WERI-Rb-1 (cell line): ENCODE measurements around the gene INSIG2.

Source experiments
- DNase-seq: peaks from one replicate; pipeline ENCODE4 v3.0.0-alpha.2; 2020
- H3K27ac ChIP-seq: fragments of 250-450 bp; sonication (Bioruptor Pico); 2 replicates; pipeline ENCODE4 v1.5.1; 2020; ENCODE audit warnings: mild to moderate bottlenecking, moderate library complexity
- H3K27me3 ChIP-seq: fragments of 250-450 bp; sonication (Bioruptor Pico); 2 replicates; pipeline ENCODE4 v1.5.1; 2021; ENCODE audit warnings: mild to moderate bottlenecking, low read depth, moderate library complexity; ENCODE audit not compliant: insufficient read depth, severe bottlenecking
- H3K36me3 ChIP-seq: fragments of 250-450 bp; sonication (Bioruptor Pico); 2 replicates; pipeline ENCODE4 v1.5.1; 2020; ENCODE audit warnings: mild to moderate bottlenecking, moderate library complexity
- H3K4me3 ChIP-seq: 2 replicates; pipeline ENCODE4 v1.5.1; 2011; ENCODE audit warnings: low read depth, mild to moderate bottlenecking, control low read depth, low read length
- H3K9me3 ChIP-seq: fragments of 250-450 bp; sonication (Bioruptor Pico); 2 replicates; pipeline ENCODE4 v1.5.1; 2021; ENCODE audit warnings: mild to moderate bottlenecking, moderate library complexity; ENCODE audit not compliant: severe bottlenecking
- CTCF ChIP-seq: IDR thresholded peaks from 2 replicates; pipeline ENCODE4 v1.5.1; 2011; ENCODE audit warnings: low read depth, mild to moderate bottlenecking, control low read depth, inconsistent platforms, low read length

Gene INSIG2

GRCh38 chr2:118150294-118150693, 62.0 kb downstream of the INSIG2 start:
- no peak for DNase-seq
- Histone ChIP-seq H3K9me3 (no peaks in the 10 kb centered on the region), H3K27me3 (peaks cover 83% of the 10 kb centered on the region), H3K36me3 (no peaks in the 10 kb centered on the region), H3K4me3 (no peak overlapping the region), H3K27ac (no peak overlapping the region)
- TF ChIP-seq CTCF = no peak

DNA sequence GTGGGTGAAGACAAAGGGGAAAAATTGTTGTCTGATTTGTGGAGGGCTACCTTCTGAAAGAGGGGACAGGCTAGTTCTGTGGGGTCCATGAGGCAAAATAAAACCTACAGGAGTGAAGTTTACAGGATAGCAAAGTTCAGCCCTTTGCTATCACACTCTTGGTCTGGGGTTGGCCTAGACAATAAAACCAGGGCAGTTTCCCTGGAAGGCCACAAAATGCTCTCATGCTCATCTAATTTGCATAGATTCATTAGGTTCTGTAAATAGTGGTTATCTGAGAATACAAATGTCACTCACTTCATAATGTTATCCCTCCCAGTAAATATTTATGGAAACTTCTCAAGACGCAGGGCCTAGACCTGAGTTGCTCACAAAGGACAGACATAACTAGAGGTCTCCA, 63.6 kb downstream of the INSIG2 start:
- H3K27me3 ChIP-seq = peaks cover 75% of the 10 kb centered on the region
- TF ChIP-seq CTCF = no peak
- no peak for DNase-seq
- H3K27ac ChIP-seq = no peak overlapping the region
- H3K9me3 ChIP-seq = no peaks in the 10 kb centered on the region
- H3K4me3 ChIP-seq = no peak overlapping the region
- H3K36me3 ChIP-seq = no peaks in the 10 kb centered on the region

GRCh38 chr2:118153433-118153832, 65.2 kb downstream of the INSIG2 start:
- no peaks in the 10 kb centered on the region for H3K36me3 ChIP-seq
- H3K27me3 ChIP-seq = peaks cover 61% of the 10 kb centered on the region
- no peak overlapping the region for H3K27ac ChIP-seq
- TF ChIP-seq CTCF = no peak
- no peak for DNase-seq
- H3K9me3 ChIP-seq = no peaks in the 10 kb centered on the region
- no peak overlapping the region for H3K4me3 ChIP-seq

GRCh38 chr2:118154176-118154575, 65.9 kb downstream of the INSIG2 start:
- Histone ChIP-seq H3K27me3 (peaks cover 61% of the 10 kb centered on the region), H3K27ac (no peak overlapping the region), H3K9me3 (no peaks in the 10 kb centered on the region), H3K36me3 (no peaks in the 10 kb centered on the region), H3K4me3 (no peak overlapping the region)
- DNase-seq = no peak
- no peak for TF ChIP-seq CTCF
